Smooth muscle cell (in vitro differentiated cells): ENCODE measurements around the gene LDAH. TPM values are rescaled to one million over a fixed set of nuclear protein-coding genes. Genes with fewer than 3 reads are reported as not detected.

Experiments
- DNase-seq: peaks from one replicate; lab custom pipeline; 2025; ENCODE audit not compliant: unreplicated experiment; lab: John Stamatoyannopoulos, UW
- H2AFZ ChIP-seq: fragments of 200-600 bp; sonication (generic); 2 replicates; pipeline ENCODE4 v1.6.0; 2016; ENCODE audit warnings: antibody characterized with exemption, low read depth, mild to moderate bottlenecking
- H3F3A ChIP-seq: fragments of 200-600 bp; sonication (generic); 2 replicates; pipeline ENCODE4 v1.6.0; 2017; ENCODE audit warnings: antibody characterized with exemption, low read depth
- H3K27ac ChIP-seq: fragments of 200-600 bp; sonication (generic); 2 replicates; pipeline ENCODE4 v1.5.1; 2016; ENCODE audit warnings: low read depth, mild to moderate bottlenecking
- H3K27me3 ChIP-seq: fragments of 200-600 bp; sonication (generic); 2 replicates; pipeline ENCODE4 v1.6.1; 2016; ENCODE audit warnings: low read depth, mild to moderate bottlenecking
- H3K36me3 ChIP-seq: fragments of 200-600 bp; sonication (generic); 2 replicates; pipeline ENCODE4 v1.5.1; 2016; ENCODE audit warnings: low read depth
- H3K4me1 ChIP-seq: fragments of 200-600 bp; sonication (generic); 2 replicates; pipeline ENCODE4 v1.5.1; 2016; ENCODE audit warnings: low read depth
- H3K4me2 ChIP-seq: fragments of 200-600 bp; sonication (generic); 2 replicates; pipeline ENCODE4 v1.6.0; 2016; ENCODE audit warnings: mild to moderate bottlenecking
- H3K4me3 ChIP-seq: fragments of 200-600 bp; sonication (generic); 2 replicates; pipeline ENCODE4 v1.5.1; 2016; ENCODE audit warnings: mild to moderate bottlenecking
- H3K79me2 ChIP-seq: fragments of 200-600 bp; sonication (generic); 2 replicates; pipeline ENCODE4 v1.6.0; 2016; ENCODE audit warnings: low read depth, mild to moderate bottlenecking
- H3K9ac ChIP-seq: fragments of 200-600 bp; sonication (generic); 2 replicates; pipeline ENCODE4 v1.6.0; 2016; ENCODE audit warnings: low read depth
- H3K9me3 ChIP-seq: fragments of 200-600 bp; sonication (generic); replicated peaks from 2 replicates; pipeline ENCODE4 v1.5.1; 2016; ENCODE audit warnings: low read depth
- H4K20me1 ChIP-seq: fragments of 200-600 bp; sonication (generic); 2 replicates; pipeline ENCODE4 v1.6.0; 2016; ENCODE audit warnings: low read depth
- WGBS: methylation state at CpG from one replicate; pipeline ENCODE4 v1.1.7; 2016; ENCODE audit warnings: low lambda C conversion rate; 5-methylcytosine and 5-hydroxymethylcytosine counted together
- polyA plus RNA-seq: library from polyadenylated mRNA; unstranded; fragments of >200 nt; fragmentation: Nextera tagmentation; extraction: Ambion mirVana; gene quantifications from 2 replicates; pipeline ENCODE4 v1.2.1, GENCODE V29; 2016
- total RNA-seq: library from RNA; depleted of rRNA; stranded (reverse); fragments of >200 nt; gene quantifications from 2 replicates; pipeline ENCODE4 v1.2.3, GENCODE V29; 2014
- TF ChIP-seq, protein P1 (sequence below): fragments of 200-600 bp; sonication (generic); IDR thresholded peaks from 2 replicates; pipeline ENCODE4 v1.5.1; 2017; ENCODE audit warnings: borderline replicate concordance, mild to moderate bottlenecking, antibody characterized with exemption; ENCODE audit not compliant: insufficient read depth, poor library complexity, severe bottlenecking

Gene LDAH
- total and polyA plus RNA-seq, 2 experiments from 2014 or later: 14.9 to 15.7 TPM

DNA sequence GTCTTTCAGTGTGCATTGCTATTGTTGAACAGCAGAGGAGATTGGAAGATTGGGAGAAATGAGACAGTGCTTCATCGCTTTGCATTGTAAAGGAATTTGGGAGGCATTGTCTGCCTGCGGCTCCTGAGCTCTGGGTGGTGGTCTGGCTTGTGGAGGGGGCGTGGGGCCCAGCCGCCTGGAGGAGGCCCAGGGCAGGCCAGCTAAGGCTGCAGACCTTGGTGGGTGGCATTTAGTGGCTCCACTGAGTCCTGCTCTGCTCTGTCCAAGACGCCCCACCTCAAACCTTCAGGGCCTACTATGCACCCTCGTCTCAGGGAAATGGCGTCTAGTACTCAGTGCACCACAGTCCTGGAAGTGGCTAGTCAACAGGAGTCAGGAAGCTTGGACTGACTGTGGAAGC, 166.3 kb downstream of the LDAH start:
- H3K9ac ChIP-seq: no peak overlapping the region
- WGBS: 78% methylated on average over 7 of the region's 7 CpGs
- H2AFZ ChIP-seq: no peak overlapping the region
- TF ChIP-seq, protein P1, sequence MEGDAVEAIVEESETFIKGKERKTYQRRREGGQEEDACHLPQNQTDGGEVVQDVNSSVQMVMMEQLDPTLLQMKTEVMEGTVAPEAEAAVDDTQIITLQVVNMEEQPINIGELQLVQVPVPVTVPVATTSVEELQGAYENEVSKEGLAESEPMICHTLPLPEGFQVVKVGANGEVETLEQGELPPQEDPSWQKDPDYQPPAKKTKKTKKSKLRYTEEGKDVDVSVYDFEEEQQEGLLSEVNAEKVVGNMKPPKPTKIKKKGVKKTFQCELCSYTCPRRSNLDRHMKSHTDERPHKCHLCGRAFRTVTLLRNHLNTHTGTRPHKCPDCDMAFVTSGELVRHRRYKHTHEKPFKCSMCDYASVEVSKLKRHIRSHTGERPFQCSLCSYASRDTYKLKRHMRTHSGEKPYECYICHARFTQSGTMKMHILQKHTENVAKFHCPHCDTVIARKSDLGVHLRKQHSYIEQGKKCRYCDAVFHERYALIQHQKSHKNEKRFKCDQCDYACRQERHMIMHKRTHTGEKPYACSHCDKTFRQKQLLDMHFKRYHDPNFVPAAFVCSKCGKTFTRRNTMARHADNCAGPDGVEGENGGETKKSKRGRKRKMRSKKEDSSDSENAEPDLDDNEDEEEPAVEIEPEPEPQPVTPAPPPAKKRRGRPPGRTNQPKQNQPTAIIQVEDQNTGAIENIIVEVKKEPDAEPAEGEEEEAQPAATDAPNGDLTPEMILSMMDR: no peak
- H3K4me1 ChIP-seq: no peaks in the 10 kb centered on the region
- peaks cover 44% of the 10 kb centered on the region for H3K27me3 ChIP-seq
- H3F3A ChIP-seq: no peaks in the 10 kb centered on the region
- no peaks in the 10 kb centered on the region for H3K36me3 ChIP-seq
- H3K4me3 ChIP-seq: no peak overlapping the region
- H3K27ac ChIP-seq: no peak overlapping the region
- H3K79me2 ChIP-seq: no peaks in the 10 kb centered on the region
- DNase-seq: no peak
- no peak overlapping the region for H3K4me2 ChIP-seq
- H3K9me3 ChIP-seq: no peaks in the 10 kb centered on the region
- H4K20me1 ChIP-seq: no peaks in the 10 kb centered on the region

DNA sequence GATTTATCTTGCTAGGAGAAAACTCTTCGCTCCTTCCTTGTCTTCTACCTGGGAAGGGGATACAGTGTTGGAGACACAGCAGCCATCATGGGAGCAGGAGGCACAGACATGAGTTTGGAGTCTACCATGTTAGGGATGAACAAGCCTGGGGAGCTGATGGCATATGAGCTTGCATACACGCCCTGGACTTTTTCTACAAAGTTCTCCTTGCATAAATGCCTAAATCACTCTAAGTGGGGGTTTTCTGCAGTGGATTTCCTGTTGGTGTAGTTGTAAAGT, 168.4 kb downstream of the LDAH start:
- peaks cover 28% of the 10 kb centered on the region for H3K27me3 ChIP-seq
- 89% methylated on average over 2 of the region's 2 CpGs for WGBS
- H3K4me2 ChIP-seq: no peak overlapping the region
- no peaks in the 10 kb centered on the region for H3K9me3 ChIP-seq
- no peak overlapping the region for H2AFZ ChIP-seq
- no peaks in the 10 kb centered on the region for H3K36me3 ChIP-seq
- H3K4me3 ChIP-seq: no peak overlapping the region
- H3K27ac ChIP-seq: no peak overlapping the region
- H3F3A ChIP-seq: no peaks in the 10 kb centered on the region
- DNase-seq: no peak
- H3K9ac ChIP-seq: no peak overlapping the region
- peaks cover 6% of the 10 kb centered on the region for H3K4me1 ChIP-seq
- TF ChIP-seq, protein P1: no peak
- peaks cover 7% of the 10 kb centered on the region for H3K79me2 ChIP-seq
- H4K20me1 ChIP-seq: peaks cover under 1% of the 10 kb centered on the region

DNA sequence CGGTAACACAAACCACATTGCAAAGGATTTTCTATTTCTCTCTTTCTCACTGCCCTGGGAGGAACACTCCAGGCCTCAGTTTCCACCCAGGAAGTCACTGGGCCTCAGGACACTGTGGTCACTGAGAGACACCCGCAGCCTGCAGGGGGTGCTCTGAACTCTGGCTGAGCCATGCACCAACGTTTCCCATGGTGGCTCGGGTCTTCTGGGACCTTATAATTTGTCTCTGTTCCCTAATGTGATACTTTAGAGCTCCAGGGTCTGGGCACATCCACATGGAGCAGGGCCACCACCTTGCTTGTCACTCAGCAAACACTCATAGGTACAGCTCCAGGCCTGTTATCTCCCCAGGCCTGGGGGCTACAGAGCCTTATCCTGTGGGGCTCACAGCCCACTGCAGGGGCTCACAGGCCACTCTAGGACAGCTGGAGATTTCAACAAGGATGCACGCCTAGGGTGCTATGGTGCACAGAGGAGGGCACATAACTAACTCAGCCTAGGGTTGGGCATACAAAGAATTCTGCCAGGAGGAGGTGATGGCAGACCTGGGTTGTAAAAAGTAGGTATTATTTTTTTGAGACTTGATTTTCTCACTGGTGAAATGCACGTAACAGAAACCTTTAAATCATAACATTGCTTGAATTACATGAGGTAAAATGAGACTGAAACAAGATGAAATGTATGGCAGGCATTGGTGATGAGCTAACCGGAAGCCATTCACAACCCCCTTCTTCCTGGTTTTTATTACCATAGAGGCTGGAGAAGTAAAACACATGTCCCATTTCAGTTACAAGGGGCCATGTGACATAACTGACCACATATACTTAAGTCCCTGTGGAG, 169.0 kb downstream of the LDAH start:
- Histone ChIP-seq H3F3A (no peaks in the 10 kb centered on the region), H3K27ac (no peak overlapping the region), H2AFZ (no peak overlapping the region), H3K79me2 (peaks cover 9% of the 10 kb centered on the region), H3K9me3 (no peaks in the 10 kb centered on the region), H3K27me3 (peaks cover 22% of the 10 kb centered on the region), H3K4me1 (peaks cover 6% of the 10 kb centered on the region), H3K9ac (no peak overlapping the region), H3K36me3 (no peaks in the 10 kb centered on the region), H4K20me1 (peaks cover 6% of the 10 kb centered on the region), H3K4me3 (no peak overlapping the region), H3K4me2 (no peak overlapping the region)
- 88% methylated on average over 7 of the region's 7 CpGs for WGBS
- no peak for DNase-seq
- TF ChIP-seq, protein P1: no peak
